HepG2 (cell line): ENCODE results near the gene MYO3B. TPM values are rescaled to one million over a fixed set of nuclear protein-coding genes. Genes with fewer than 3 reads are reported as not detected.

Experiments used
- ARNTL ChIP-seq: sonication (generic); formaldehyde crosslinking; IDR thresholded peaks from 2 replicates; pipeline ENCODE4 v1.4.0; 2020; ENCODE audit warnings: mild to moderate bottlenecking, missing genetic modification reagents
- FOXC1 ChIP-seq: sonication (generic); formaldehyde crosslinking; IDR thresholded peaks from 2 replicates; pipeline ENCODE4 v1.8.0; 2022; ENCODE audit warnings: mild to moderate bottlenecking, missing genetic modification reagents, borderline replicate concordance
- KDM6A ChIP-seq: IDR thresholded peaks from 2 replicates; pipeline ENCODE4 v1.6.1; 2016; ENCODE audit warnings: low read depth
- SMAD9 ChIP-seq: sonication (generic); formaldehyde crosslinking; IDR thresholded peaks from 2 replicates; pipeline ENCODE4 v1.5.1; 2020; ENCODE audit warnings: mild to moderate bottlenecking, missing genetic modification reagents
- SRF ChIP-seq: IDR thresholded peaks from 2 replicates; pipeline ENCODE4 v1.6.1; 2011; ENCODE audit warnings: mild to moderate bottlenecking, low read depth, low read length, moderate library complexity
- ZFP91 ChIP-seq: sonication (generic); formaldehyde crosslinking; IDR thresholded peaks from 2 replicates; pipeline ENCODE4 v1.9.0; 2022; ENCODE audit warnings: missing genetic modification reagents, mild to moderate bottlenecking, borderline replicate concordance
- ZNF230 ChIP-seq: sonication (generic); formaldehyde crosslinking; IDR thresholded peaks from 2 replicates; pipeline ENCODE4 v1.4.0; 2020; ENCODE audit warnings: mild to moderate bottlenecking, missing genetic modification reagents
- ZNF337 ChIP-seq: sonication (generic); formaldehyde crosslinking; IDR thresholded peaks from 2 replicates; pipeline ENCODE4 v1.5.1; 2020; ENCODE audit warnings: missing genetic modification reagents, low read depth, mild to moderate bottlenecking, borderline replicate concordance
- ZNF350 ChIP-seq: sonication (generic); formaldehyde crosslinking; IDR thresholded peaks from 2 replicates; pipeline ENCODE4 v1.4.0; 2020; ENCODE audit warnings: mild to moderate bottlenecking, low read depth, missing genetic modification reagents, borderline replicate concordance
- ZNF567 ChIP-seq: sonication (generic); formaldehyde crosslinking; IDR thresholded peaks from 2 replicates; pipeline ENCODE4 v1.8.1; 2023; ENCODE audit warnings: mild to moderate bottlenecking, missing genetic modification reagents, borderline replicate concordance
- ZNF761 ChIP-seq: sonication (generic); formaldehyde crosslinking; conservative IDR thresholded peaks from 2 replicates; pipeline ENCODE4 v1.4.0; 2020; ENCODE audit warnings: mild to moderate bottlenecking, missing genetic modification reagents
- polyA plus RNA-seq, 8 experiments: library from polyadenylated mRNA; depleted of rRNA in 3 of 8; stranded (reverse) in 7 of 8; unstranded in 1 of 8; fragments of >200 nt; fragmentation: Illumina TruSeq in 4 of 8; extraction: Trizol in 4 of 8; gene quantifications; 2 replicates each; pipeline versions ENCODE4 v1.2.1 to v1.2.3, GENCODE V29; 2011 to 2016; ENCODE audit warnings: low read depth in 4 of 8, missing spikeins in 1 of 8, mixed read lengths in 1 of 8; ENCODE audit not compliant: insufficient read depth in 1 of 8
- total RNA-seq, 5 experiments: library from RNA; depleted of rRNA; stranded (reverse); fragments of >200 nt; fragmentation: Illumina TruSeq; extraction: Trizol; gene quantifications; 2 replicates each; pipeline ENCODE4 v1.2.3, GENCODE V29; 2016; ENCODE audit warnings: low read depth in 1 of 5
- TF ChIP-seq, protein P1 (sequence below): sonication (generic); formaldehyde crosslinking; IDR thresholded peaks from 2 replicates; pipeline ENCODE4 v1.5.1; 2020; ENCODE audit warnings: missing genetic modification reagents, mild to moderate bottlenecking, borderline replicate concordance
- TF ChIP-seq, protein P2 (sequence below): sonication (generic); formaldehyde crosslinking; IDR thresholded peaks from 2 replicates; pipeline ENCODE4 v1.4.0; 2020; ENCODE audit warnings: missing genetic modification reagents
- TF ChIP-seq, protein P3 (sequence below): sonication (generic); formaldehyde crosslinking; IDR thresholded peaks from 2 replicates; pipeline ENCODE4 v1.4.0; 2020; ENCODE audit warnings: mild to moderate bottlenecking, low read depth, missing genetic modification reagents
- TF ChIP-seq, protein P4 (sequence below): sonication (generic); formaldehyde crosslinking; IDR thresholded peaks from 2 replicates; pipeline ENCODE4 v1.5.0; 2020; ENCODE audit warnings: mild to moderate bottlenecking, missing genetic modification reagents, borderline replicate concordance

Gene MYO3B
- total and polyA plus RNA-seq, 2 of the 13 experiments (the other 11 are each of a cell fraction or from before 2014, with no cell fraction given), result 0.01 TPM; not detected in 1

DNA sequence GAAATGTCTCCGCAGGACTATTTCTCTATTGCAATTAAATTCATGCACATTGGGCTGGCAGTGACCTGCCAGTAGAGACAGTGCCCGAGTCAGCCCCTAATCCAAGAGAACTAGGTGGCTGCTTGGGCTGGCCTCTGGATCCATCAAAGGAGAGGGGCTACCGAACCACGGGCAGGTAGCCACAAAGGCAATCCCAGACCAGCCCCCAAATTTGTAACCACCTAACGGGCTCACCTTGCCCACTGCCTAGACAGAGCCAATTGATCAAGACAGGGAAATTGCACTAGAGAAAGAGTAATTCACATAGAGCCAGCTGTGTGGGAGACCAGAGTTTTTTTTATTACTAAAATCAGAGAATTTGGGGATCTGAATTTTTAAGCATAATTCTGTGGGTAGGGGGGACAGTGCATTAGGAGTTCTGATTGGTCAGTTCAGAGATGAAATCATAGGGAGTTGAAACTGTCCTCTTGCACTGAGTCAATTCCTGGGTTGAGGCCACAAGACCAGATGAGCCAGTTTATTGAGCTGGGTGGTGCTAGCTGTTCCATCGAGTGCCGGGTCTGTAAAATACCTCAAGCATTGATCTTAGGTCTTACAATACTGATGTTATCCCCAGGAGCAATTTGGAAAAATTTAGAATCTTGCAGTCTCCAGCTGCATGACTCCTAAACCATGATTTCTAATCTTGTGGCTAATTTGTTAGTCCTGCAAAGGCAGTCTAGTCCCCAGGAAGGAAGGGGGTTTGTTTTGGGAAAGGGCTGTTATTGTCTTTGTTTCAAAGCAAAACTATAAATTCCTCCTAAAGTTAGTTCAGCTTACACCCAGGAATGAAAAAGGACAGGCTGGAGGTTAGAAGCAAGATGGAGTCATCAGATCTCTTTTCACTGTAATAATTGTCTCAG, 276.8 kb downstream of the MYO3B start (continued):
- TF ChIP-seq, protein P1, sequence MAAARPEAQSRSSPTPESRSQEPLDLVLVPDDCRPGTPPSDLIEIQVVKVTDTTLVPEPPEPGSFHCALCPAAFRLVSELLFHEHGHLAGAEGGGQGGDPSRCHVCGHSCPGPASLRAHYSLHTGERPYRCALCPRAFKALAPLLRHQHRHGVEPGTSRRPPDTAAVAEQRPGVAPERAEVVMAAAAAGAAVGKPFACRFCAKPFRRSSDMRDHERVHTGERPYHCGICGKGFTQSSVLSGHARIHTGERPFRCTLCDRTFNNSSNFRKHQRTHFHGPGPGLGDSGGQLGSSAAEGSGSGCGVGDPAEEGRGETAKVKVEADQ, result 0 out of 2 replicates have a peak, but pooled peaks have one; percentile 18
- TF ChIP-seq SMAD9 (0 out of 2 replicates have a peak, but pooled peaks have one; percentile 21), SRF (no peak), FOXC1 (0 out of 2 replicates have a peak, but pooled peaks have one; percentile 65), ZNF567 (CRISPR knock-in tag) (peak; percentile 53; the same call in 1 of the 2 replicates), ZNF761 (CRISPR knock-in tag) (0 out of 2 replicates have a peak, but pooled peaks have one; percentile 38), ZNF337 (CRISPR knock-in tag) (peak; percentile 20; the same call in 1 of the 2 replicates), ZFP91 (CRISPR knock-in tag) (0 out of 2 replicates have a peak, but pooled peaks have one; percentile 26), ZNF230 (CRISPR knock-in tag) (0 out of 2 replicates have a peak, but pooled peaks have one; percentile 34), ZNF350 (CRISPR knock-in tag) (0 out of 2 replicates have a peak, but pooled peaks have one; percentile 20), ARNTL (CRISPR knock-in tag) (peak; percentile 49; the same call in 1 of the 2 replicates), KDM6A (0 out of 2 replicates have a peak, but pooled peaks have one; percentile 15)
- TF ChIP-seq, protein P2, sequence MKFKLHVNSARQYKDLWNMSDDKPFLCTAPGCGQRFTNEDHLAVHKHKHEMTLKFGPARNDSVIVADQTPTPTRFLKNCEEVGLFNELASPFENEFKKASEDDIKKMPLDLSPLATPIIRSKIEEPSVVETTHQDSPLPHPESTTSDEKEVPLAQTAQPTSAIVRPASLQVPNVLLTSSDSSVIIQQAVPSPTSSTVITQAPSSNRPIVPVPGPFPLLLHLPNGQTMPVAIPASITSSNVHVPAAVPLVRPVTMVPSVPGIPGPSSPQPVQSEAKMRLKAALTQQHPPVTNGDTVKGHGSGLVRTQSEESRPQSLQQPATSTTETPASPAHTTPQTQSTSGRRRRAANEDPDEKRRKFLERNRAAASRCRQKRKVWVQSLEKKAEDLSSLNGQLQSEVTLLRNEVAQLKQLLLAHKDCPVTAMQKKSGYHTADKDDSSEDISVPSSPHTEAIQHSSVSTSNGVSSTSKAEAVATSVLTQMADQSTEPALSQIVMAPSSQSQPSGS (CRISPR knock-in tag), result 0 out of 2 replicates have a peak, but pooled peaks have one; percentile 13
- TF ChIP-seq, protein P3, sequence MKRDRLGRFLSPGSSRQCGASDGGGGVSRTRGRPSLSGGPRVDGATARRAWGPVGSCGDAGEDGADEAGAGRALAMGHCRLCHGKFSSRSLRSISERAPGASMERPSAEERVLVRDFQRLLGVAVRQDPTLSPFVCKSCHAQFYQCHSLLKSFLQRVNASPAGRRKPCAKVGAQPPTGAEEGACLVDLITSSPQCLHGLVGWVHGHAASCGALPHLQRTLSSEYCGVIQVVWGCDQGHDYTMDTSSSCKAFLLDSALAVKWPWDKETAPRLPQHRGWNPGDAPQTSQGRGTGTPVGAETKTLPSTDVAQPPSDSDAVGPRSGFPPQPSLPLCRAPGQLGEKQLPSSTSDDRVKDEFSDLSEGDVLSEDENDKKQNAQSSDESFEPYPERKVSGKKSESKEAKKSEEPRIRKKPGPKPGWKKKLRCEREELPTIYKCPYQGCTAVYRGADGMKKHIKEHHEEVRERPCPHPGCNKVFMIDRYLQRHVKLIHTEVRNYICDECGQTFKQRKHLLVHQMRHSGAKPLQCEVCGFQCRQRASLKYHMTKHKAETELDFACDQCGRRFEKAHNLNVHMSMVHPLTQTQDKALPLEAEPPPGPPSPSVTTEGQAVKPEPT, result no peak
- TF ChIP-seq, protein P4, sequence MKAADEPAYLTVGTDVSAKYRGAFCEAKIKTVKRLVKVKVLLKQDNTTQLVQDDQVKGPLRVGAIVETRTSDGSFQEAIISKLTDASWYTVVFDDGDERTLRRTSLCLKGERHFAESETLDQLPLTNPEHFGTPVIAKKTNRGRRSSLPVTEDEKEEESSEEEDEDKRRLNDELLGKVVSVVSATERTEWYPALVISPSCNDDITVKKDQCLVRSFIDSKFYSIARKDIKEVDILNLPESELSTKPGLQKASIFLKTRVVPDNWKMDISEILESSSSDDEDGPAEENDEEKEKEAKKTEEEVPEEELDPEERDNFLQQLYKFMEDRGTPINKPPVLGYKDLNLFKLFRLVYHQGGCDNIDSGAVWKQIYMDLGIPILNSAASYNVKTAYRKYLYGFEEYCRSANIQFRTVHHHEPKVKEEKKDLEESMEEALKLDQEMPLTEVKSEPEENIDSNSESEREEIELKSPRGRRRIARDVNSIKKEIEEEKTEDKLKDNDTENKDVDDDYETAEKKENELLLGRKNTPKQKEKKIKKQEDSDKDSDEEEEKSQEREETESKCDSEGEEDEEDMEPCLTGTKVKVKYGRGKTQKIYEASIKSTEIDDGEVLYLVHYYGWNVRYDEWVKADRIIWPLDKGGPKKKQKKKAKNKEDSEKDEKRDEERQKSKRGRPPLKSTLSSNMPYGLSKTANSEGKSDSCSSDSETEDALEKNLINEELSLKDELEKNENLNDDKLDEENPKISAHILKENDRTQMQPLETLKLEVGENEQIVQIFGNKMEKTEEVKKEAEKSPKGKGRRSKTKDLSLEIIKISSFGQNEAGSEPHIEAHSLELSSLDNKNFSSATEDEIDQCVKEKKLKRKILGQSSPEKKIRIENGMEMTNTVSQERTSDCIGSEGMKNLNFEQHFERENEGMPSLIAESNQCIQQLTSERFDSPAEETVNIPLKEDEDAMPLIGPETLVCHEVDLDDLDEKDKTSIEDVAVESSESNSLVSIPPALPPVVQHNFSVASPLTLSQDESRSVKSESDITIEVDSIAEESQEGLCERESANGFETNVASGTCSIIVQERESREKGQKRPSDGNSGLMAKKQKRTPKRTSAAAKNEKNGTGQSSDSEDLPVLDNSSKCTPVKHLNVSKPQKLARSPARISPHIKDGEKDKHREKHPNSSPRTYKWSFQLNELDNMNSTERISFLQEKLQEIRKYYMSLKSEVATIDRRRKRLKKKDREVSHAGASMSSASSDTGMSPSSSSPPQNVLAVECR (CRISPR knock-in tag), result 0 out of 2 replicates have a peak, but pooled peaks have one; percentile 6
